ENCODE measurements around the gene MINDY2.

Gene MINDY2

GRCh38 chr15:58910456-58910855 is 139.4 kb downstream of the MINDY2 start:
- Histone ChIP-seq H3K79me2 (ENCODE audit: insufficient read depth, low read length) (peaks cover 25% of the 10 kb centered on the region), H3K36me3 (ENCODE audit: low read length) (peaks cover 40% of the 10 kb centered on the region; the same call in 1 of the 2 replicates), H4K20me1 (ENCODE audit: low read depth, low read length) (no peaks in the 10 kb centered on the region; the same call in 1 of the 2 replicates), H3K9ac (ENCODE audit: low read length) (no peak overlapping the region), H3K4me2 (ENCODE audit: low read depth, low read length, poor library complexity, severe bottlenecking) (no peak overlapping the region), H3K27ac (ENCODE audit: low read depth, low read length) (no peak overlapping the region), H3K9me3 (ENCODE audit: insufficient read depth, low read length) (no peaks in the 10 kb centered on the region), H3F3A (ENCODE audit: insufficient read depth) (peaks cover 9% of the 10 kb centered on the region; the same call in 1 of the 2 replicates), H2AFZ (ENCODE audit: low read depth, low read length, severe bottlenecking) (no peak overlapping the region), H3K4me3 (ENCODE audit: insufficient read depth, low read length, poor library complexity, severe bottlenecking) (no peak overlapping the region), H3K9me2 (replicated peaks; ENCODE audit: insufficient read depth, low read length) (no peaks in the 10 kb centered on the region), H3K27me3 (ENCODE audit: low read length) (no peaks in the 10 kb centered on the region)
- TF ChIP-seq EZH2phosphoT487 (conservative IDR thresholded peaks at IDR 0.05; ENCODE audit: low read length) (no peak), CTCF (IDR thresholded peaks at IDR 0.05; ENCODE audit: insufficient read depth, low read length, poor library complexity, severe bottlenecking) (no peak)
